ENCODE data around the gene CHST15.
"Not testable (repeated sequence)": the region's sequence is repeated elsewhere in the genome, so short reads cannot be mapped to it uniquely, and the experiment has no call there.

Gene CHST15

DNA sequence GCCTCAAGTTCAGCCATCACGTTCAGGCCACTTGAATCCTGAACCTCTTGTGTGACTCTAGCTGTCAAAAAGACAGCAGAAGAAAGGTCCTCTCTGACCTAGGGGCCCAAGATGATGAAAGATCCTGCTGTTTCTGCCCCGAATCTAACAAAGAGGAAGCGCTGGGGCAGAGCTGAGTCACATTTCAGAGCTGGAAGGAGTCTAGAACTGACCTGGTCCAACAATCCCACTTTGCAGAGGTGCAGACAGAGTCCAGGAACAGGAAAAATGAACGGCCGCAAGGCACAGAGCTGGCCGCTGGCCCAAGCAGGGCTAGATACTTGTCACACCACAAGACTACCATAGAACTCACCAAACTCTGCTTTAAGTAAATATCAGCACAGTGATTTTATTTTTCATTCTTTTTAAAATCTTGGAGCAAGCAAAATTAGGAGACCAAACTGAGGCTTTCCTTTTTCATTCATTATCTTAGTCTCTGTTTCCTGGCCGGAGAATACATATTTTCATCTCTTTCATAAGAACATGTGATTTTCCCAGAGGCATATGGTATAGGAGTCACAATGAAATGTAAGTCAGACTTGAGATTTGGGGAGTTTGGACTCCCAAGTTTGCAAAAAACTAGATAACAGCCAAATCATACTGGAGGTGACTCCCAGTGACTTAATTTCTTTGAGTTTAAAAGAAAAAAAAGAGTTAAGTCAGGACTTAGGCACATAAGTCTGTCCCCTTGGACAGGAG is 52.8 kb downstream of the CHST15 start:
- DNase-seq = peak; percentile 11

DNA sequence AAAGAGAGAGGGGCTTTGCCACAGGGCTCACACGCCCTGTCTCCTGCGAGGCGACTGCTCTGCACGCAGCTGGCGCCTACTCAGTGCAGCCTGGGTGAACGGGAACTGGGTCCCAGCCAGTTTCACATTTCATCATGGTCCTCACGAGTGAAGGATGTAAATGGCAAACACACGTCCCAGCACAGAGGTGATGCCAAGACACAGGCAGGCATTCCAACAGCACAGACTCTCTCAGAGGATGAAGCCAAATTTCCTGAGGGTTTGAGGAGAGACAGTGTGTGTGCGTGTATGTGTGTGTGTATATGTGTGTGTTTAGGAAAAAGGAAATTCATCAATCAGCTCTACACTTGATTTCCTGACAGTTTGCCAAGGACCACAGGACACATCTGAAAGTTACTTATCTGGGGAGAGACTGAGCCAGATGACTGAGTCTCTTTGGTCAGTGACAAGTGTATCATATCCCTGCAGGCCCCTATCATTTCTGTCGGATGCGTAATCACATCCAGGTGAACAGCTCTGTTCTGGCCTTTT is 53.9 kb downstream of the CHST15 start:
- DNase-seq = no peak

DNA sequence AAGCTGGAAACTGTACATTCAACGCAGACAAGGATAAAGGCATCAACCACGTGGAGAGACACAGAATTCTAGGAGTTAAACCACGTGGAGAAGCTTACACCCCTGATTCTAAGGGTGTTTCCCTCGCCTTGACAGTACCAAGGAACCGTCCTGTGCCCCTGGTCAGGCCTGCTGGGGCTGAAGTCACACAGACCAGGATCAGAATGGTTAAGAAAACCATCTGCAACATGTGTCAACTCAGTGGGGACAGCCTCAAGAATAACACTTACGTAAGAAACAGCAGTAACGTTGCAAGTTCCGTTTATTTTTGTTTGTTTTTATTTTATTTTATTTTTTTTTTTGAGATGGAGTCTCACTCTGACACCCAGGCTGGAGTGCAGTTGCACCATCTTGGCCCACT is 55.6 kb downstream of the CHST15 start:
- peak; percentile 6 for DNase-seq

DNA sequence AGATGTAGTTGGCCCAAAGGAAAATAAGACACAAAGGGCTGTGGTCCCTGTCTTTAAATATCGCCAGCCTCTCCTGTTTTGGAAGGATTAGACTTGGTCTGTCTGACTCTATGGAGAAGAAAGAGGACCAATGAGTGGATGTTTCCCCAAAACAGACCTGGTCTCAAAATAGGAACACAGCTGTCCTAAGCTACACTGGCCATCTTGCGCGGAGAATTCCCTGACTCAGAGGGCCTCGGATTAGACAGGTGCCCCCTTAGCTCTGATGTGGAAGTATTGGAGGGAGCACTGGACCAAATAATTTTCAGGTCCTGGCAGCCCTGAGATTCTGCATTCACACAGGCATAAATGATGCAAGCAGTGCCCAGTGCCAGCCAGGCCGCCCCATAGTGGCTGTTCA is 56.1 kb downstream of the CHST15 start:
- DNase-seq = no peak

DNA sequence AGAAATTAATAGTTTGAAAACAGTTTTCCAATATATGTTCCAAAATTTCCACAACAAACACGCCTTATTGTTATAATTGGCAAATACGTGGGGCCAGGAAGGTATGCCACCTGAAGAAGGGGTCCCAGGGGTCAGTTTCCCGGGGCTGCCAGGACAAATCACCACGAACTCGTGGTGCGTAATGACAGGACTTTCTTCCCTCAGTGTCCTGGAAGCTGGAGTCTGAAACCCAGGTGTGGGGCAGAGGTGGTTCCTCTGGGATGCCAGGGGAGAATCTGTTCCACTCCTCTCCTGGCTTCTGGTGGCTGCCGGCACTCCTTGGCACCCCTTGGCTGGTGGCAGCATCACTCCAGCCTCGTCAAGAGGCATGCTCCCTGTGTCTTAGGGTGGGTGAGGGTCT is 56.7 kb downstream of the CHST15 start:
- no peak for DNase-seq

DNA sequence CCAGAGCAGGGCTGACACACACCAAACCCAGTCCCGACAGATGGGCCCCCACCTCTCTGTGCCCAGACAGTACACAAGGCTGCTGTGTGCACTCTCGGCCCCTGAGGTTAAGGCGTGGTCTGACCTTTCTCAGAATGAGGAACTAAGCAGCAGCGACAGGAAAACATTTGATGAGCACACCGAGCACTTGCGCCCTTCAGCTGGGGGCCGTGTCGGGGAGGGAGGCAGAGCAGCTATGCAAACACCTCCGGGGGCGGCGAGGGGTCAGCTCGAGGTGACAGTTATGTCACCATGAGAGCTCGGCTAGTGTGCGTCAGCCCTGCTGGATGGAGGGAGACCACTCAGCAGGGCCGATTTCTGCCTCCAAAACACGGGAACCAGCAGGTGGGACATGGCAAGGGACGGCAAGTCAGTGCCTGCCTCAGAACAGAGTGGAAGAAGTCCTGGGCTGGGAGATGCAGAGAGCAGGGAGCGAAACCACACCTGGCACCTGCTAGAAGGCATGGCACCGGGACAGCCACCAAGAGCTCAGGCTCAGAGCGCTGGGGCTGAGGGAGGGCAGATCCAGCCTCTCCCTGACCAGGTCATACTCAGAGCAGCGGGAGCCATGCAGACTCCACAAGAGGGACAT is 57.4 kb downstream of the CHST15 start:
- DNase-seq = peak; percentile 88

DNA sequence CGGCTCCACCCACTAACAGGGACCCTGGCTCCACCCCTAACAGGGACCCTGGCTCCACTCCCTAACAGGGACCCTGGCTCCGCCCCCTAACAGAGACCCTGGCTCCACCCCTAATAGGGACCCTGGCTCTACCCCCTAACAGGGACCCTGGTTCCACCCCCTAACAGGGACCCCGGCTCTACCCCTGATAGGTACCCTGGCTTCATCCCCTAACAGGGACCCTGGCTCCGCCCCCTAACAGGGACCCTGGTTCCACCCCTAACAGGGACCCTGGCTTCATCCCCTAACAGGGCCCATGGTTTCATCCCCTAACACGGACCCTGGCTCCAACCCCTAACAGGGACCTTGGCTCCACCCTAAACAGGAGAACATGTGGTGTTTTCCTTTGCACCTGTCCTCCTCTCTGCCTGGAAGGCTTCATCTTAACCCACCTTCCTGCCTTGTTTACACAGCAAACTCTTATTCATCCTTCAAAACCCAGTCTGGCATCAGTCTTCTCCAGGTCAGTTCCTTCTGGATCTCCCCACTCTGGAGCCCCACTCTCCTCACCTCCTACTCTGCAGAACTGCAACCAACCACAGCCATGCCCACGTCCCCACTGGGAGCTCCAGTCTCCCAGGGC is 58.0 kb downstream of the CHST15 start:
- no peak for DNase-seq

DNA sequence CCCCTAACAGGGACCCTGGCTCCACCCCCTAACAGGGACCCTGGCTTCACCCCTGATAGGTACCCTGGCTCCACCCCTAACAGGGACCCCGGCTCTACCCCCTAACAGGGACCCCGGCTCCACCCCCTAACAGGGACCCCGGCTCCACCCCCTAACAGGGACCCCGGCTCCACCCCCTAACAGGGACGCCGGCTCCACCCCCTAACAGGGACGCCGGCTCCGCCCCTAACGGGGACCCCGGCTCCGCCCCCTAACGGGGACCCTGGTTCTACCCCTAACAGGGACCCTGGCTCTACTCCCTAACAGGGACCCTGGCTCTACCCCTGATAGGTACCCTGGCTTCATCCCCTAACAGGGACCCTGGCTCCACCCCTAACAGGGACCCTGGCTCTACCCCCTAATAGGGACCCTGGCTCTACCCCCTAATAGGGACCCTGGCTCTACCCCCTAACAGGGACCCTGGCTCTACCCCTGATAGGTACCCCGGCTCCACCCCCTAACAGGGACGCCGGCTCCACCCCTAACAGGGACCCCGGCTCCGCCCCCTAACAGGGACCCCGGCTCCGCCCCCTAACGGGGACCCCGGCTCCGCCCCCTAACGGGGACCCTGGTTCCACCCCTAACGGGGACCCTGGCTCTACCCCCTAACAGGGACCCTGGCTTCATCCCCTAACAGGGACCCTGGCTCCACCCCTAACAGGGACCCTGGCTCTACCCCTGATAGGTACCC is 58.7 kb downstream of the CHST15 start:
- DNase-seq = not testable (repeated sequence)

DNA sequence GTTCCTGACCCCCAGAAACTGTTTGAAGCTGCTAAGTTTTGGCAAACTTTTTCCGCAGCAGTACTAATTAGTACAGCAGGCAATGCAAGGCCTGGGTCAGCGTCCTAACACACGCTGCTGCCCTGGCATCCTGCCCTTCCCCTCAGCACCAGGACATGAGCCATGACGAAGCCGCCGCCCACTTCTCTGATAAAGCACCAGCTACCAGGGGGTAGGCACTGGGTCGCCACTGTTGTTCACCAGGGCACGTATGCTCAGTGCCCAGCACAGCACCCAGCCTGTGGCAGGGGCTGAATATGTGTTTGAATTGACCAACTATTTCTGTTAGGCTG is 59.5 kb downstream of the CHST15 start:
- no peak for DNase-seq

DNA sequence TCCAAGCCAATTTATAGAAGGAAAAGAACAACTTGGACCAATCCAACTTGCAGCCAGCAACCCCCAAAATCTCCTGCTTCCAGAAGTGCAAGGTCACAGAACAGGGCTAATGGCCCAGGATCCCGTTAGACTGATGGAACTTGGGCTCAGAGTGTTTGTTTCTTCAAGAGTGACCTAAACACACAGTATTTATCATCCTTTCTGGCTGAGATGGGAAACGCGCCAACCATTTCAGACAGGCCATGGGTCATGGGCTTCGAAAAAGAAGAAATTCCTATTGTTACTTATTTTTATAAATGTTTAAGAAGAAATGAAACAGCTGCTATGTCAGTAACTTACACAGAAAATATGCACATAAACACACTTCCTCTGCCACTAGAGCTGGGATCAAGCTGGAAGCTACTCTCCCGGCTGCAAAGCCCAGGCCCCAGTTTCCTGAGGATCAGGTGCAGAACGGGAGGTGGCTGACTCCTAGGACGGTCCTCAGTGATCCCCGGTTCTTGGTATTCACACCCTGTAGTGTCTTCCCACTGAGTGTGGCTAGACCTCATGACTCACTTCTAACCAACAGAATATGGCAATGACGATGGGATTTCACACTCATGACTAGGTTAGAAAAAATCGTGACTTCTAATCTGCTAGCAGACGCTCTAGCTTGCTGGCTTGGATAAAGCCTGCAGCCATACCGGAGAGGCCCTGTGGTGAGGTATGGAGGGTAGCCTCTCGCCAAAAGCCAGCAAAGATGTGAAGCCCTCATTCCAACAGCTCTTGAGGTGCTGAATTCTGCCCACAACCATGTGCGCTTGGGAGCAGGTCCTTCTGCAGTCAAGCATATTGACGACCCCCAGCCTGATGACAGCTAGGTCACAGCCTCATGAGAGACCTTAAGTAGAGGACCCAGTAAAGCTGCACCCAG is 60.2 kb downstream of the CHST15 start:
- DNase-seq = no peak

DNA sequence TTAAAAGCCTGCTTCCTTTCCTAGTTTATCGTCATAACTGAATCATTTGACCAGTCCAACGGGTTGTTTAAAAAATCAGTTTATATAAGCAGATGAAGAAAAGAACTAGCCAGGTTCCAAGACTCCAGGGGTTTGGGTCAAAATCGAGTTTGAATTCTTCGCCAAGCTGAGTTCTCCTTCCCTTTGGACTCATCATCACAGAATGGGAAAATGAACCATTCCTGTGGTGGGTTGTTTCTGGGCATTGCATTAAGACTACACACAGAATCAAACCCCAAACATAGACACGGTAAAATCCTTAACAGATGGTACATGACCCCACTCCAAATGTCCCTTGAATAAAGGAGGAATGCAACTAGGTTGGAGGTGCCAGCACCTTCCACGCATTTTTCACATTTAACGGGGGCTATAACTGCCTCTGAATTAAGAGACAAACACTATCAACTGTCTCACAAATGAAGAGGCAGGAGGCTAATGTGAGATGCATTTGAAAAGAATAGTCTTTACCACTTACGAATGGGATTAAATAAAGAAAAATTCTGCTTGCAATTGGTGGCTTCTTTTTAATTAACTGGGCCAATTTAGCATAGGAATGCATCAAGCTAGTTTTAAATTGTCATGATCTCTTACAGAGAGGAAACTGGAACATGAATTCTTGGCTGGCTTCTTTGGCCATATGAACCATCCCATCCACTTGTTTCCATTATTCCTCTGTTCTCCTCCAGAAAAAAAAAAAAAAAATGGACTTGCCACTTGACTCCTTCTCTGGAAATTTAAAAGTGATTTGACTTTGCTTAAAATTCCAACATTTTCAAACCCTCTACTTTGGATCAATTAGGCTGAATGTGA is 61.1 kb downstream of the CHST15 start:
- DNase-seq = no peak

DNA sequence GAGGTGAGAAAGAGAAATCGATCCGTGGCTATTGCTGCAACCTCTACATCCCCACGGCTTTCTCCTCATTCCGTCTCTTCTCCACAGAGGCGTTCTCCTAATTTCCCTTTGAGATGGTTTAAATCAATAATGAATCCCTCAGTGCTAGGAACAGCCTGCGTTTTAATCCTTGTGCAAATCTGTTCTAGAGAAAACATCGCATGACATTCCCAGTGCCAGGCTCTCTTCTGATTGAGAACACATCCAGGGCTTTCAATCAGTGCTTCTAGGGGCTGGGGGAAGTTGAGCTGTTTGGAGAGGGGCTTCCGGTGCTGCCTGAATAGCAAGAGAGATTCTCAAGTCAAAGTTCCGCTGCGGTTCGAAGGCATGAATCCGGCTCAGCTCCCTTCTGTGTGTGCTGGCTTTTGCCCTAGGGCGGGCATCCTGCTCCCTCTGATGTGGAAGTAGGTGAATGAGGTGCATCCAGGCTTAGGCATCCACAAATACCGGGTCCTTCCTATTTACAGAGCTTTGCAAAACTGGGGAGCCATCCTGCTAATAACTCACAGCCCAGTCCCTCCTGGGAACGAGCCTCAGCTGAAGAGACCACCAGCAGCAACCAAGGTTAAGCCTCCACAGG is 62.8 kb downstream of the CHST15 start:
- no peak for DNase-seq

DNA sequence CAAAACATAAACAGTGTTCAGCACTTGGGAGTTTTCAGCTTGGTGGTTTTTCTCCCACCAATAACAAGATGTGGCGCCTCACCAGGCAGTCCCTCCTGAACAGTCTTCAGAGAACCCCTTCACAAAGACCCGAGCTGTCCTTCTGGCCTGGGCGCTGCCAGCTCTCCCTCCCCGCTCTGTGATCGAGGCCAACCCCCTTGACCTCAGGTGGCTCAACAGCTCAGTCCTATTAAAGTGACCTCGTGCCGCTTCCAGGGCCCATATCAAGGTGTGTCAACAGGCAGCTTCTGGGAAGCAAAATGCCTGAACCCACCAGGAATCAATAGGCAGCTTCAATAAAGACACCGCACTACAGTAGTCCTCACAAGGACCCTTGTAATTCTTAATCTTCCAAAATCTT is 63.3 kb downstream of the CHST15 start:
- no peak for DNase-seq

DNA sequence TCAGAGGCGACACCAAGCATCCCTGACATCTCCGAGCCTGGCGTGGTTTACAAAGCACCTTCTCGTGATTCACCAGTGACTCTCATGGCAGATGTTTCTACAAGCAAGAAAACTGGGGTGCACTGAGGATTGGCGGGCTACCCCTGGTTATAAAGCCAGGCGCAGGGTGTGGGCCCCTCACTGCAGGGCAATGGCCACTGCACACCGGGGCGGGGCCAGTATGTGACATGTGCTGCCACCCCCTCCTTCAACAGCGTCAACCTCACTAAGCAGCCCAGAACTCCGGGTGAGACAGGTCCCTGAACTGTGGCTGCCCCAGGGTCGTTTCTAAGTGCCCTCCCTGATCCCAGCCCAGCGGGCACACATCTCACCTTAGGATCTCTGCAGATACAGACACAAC is 63.8 kb downstream of the CHST15 start:
- no peak for DNase-seq

DNA sequence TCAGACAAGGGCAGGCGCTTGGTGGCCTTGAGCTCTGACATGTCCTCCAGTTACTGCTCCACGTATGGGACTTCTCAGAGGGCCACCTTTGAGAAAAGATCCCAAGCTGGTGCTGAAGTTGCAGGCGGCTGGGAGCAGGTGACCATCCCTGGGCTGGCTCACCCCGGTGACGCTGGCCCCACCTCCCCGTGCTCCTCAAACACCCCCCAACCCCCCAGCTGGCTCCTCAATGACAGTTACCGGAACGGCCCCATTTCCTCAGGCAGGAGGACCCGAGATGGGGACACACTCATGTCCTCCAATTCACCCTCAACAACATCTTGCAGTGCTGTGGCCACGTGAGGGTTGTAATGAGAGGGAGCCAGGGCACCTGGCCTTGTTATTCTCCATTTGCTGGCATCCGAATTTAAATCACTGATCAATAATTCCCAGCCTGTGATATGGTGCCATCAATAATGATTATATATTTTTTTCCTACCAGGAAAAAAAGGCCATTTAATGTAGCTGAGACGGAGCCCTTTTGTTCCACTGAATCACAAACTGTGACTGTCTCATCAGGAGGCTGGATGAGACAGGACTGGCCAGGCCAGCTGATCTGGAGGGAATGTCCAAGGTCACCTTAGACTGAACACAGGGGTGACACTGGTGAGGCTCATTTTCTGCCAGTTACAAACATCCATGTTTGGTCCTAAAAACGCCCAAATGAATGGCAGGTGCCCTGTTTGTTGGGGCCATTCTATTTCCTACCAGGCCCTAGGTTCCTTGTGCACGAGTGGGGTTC is 64.5 kb downstream of the CHST15 start:
- DNase-seq = no peak

DNA sequence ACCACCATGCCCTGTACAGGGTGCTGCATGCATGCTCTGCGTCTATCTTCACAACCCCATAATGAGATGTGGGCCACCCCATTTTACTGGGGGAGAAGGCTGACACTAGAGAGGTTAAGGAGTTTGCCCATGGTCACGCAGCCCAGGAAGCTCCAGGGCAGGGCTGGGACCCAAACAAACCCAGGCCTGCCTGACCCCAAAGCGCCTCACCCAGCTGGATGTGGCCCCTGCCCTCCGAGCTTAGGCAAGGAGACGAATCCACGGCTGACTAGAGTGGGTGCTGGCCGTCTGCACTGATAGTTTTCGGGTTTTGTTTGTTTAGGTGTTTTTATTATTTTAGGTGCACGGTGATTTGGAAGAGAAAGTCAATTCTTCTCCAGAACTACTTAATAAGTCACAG is 65.7 kb downstream of the CHST15 start:
- DNase-seq = no peak

DNA sequence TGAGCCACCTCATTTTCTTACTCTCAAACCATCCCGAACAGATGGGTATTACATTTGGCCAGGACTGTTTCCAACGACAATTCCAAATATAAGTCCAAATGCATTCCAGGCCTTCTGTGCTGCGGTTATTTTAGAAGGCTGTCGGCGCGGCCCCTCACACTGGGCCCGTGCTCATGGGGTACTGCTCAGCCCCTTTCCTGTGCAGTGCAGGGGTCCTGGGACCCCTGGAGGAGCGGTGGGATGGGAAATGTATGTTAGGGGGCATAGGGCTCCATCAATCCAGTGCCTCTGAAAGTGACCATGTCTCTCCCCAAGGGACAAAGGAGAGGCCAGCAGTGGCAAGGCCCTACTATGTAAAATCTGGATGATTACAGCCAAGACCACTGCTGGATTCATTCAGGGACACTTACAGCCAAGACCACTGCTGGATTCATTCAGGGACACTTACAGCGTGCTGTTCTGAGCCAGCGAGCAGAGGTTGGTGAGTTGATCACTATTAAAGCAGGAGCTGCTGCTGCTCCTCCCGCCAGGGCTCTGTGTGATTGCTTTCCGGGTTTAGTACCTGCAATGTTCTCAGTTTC is 66.3 kb downstream of the CHST15 start:
- DNase-seq = no peak

DNA sequence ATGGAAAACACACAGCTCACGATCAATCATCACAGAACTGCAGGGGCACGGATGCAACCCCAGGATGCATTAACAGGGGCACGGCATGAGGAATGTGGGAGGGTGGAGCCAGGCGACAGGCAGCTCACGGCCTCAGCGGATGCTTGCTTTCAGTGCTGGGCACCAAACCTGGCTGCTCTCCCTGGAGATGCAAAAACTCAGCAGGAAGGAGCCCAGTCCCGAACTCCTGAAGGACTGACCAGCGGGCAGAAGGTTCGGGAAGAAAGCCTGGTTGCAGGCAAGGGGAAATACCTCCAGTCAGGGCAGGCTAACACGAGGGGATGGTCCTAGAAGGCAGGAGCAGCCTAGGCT is 66.8 kb downstream of the CHST15 start:
- DNase-seq = no peak

DNA sequence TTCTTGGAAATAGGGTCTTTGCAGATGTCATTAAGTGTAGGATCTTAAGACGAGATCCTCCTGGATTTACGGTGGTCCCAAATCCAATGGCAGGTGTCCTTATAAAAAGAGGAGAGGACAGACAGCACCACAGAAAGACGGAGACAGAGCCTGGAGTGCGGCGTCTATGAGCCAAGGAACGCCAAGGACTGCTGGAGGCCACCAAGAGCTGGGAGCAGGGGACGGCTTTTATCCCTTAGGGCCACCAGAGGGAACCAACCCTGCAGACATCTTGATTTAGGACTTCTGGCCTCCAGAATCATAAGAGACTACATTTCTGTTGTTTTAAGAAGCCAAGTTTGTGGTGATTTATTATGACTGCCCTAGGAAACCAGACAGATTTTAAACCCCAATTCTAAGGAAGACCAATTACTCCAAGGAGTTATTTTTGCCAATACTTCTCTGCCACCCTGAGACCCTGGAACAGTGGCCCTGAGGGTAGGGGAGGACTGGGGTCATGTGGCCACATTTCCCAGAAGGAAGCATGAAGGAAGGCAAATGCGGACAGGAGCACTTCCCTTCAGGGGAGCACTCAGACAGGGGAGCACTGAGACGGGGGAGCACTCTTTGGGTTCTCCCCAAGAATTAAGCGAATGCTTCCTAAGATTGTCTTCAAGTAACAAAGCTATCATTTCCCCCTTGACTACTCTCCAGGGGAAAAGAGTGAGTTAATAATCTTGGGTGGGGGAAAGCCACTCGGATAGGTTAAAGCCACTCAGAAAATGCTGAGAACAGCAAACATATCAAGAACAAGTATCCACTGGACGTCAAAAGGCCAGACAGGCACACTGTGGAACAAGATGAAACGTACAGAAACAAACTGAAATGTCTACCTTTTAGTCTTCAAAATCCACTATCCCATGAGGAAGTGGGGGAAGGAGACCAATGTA is 67.5 kb downstream of the CHST15 start:
- DNase-seq = no peak
